NCI-H774 (cell line): Measurements from ENCODE around the gene ZNF772.
"Not testable (repeated sequence)": the region's sequence is repeated elsewhere in the genome, so short reads cannot be mapped to it uniquely, and the experiment has no call there.

ENCODE experiments used
- DNase-seq: peaks from one replicate; lab custom pipeline; 2025; lab: John Stamatoyannopoulos, UW

The ZNF772 gene

DNA sequence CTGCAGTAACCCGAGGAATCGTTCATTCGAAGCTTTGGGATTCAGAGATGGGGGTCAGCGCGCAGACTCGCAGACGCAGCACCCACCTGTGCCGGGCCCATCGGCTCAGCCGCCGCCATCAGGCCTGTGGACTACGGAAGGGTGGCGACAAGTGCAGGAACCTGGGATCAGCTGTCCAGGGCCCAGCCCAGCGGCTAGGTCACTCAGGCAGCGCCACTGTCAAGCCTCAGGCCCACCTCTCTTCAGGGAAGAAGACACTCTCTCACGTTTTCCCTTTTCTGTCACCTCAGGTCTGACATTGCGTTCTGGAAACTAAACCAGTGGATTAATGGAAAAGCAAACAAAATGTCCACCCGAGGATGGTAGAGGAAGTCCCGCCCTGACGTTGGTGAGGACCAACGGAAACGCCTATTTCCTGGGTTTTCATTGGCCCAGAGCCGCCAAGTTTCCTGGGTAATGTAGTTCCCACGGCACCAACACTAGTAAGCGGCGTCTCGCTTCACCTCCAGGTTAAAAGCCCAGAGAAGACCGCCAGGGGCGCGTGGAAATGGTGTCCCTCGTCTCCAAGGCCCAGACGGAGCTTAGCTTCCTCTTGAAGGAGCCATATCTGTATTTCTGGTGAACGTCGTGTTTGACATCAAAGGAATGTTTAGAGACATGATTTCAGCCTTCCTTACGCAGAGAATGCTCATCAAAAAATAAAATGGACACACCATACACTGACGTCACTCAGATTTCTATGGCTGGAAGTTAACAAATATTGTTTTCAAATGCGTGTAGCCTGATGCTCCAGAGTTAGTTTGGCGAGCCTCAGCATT lies at the start of gene ZNF772:
TSS of gene ZNF772 (minus strand) at position 376 of the 818 bp plus-strand sequence. CDS start at position 119, 257 bp downstream.
- DNase-seq = peak; percentile 91

DNA sequence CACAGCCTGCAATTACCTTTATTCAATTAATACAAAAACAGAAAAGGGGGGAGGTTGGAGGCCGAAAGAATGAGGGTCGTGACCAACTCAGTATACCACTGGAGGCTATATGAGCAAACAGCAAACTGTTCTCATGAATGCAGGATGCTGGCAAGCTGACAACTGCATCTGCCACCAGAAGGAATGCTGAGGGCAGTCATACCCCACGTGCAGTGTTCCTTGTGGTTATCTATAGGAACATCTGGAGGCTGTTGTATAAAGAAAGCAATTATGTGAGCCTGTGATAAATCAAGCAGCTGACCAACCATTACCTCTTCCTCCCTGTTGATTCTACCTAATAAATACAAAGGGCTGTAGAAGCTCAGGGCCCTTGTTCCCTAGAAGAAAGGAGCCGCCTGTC lies 40.7 kb upstream of the ZNF772 start:
- not testable (repeated sequence) for DNase-seq

DNA sequence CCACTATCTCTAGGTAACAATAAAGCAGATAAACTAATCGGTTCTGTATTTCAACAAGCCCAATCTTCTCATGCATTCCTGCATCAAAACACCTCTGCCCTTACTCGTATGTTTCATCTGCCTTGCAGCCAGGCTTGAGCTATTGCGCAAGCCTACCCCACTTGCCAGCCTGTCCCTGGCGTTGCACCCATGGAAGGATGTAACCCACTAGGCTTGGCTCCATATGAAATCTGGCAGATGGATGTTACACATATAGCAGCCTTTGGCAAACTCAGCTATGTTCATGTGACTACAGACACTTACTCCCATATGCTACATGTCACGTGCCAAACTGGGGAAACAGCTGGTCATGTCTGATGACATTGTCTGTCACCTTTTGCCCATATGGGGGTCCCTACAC lies 37.9 kb upstream of the ZNF772 start:
- no peak for DNase-seq

- DNase-seq = no peak
Observed at GRCh38 chr19:57512845-57513244, 35.5 kb upstream of the ZNF772 start.

DNA sequence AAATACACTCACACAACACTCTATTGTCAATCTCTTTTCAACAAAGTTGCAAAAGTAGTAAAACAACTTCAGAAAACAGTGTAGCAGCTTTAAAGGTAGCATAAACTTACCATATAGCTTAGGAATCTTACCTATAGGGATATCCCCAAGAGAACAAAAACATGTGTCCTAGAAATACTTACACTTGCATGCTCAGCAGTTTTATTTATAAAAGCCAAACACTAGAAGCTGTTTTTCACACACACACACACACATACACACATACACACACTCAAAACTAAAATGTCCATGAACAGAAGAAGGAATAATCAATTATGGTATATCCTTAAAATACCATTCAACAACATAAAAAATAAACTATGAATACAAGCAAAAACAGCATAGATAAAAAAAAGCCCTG lies 34.1 kb upstream of the ZNF772 start:
- no peak for DNase-seq

- no peak for DNase-seq
Observed at GRCh38 chr19:57506163-57506562, 28.8 kb upstream of the ZNF772 start.

- not testable (repeated sequence) for DNase-seq
Observed at GRCh38 chr19:57500400-57500799, 23.0 kb upstream of the ZNF772 start.

GRCh38 chr19:57499680-57500395 lies 22.5 kb upstream of the ZNF772 start, which contains the start of gene ZNF773:
TSS of gene ZNF773 (plus strand) at chr19:57499938. CDS start at chr19:57500081, 143 bp downstream.
- peak; percentile 83 for DNase-seq

- not testable (repeated sequence) for DNase-seq
Observed at GRCh38 chr19:57499332-57499679, 21.9 kb upstream of the ZNF772 start.

DNA sequence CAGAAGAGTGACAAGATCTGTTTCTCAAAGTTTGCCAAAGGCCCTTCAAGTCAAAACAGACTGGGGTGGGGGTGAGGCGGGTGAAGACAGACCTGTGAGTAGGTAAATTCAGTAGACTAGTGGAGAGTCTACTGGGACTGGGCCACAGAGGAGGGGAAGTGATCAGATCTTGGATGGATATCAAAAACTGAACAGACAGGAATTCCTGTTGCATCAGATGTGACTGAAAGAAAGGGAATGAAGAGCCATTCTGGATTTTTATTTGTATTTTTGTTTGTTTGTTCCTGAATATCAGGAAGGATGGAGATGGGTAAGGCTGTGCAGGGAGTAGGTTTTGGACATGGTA lies 10.9 kb upstream of the ZNF772 start:
- DNase-seq = not testable (repeated sequence)

DNA sequence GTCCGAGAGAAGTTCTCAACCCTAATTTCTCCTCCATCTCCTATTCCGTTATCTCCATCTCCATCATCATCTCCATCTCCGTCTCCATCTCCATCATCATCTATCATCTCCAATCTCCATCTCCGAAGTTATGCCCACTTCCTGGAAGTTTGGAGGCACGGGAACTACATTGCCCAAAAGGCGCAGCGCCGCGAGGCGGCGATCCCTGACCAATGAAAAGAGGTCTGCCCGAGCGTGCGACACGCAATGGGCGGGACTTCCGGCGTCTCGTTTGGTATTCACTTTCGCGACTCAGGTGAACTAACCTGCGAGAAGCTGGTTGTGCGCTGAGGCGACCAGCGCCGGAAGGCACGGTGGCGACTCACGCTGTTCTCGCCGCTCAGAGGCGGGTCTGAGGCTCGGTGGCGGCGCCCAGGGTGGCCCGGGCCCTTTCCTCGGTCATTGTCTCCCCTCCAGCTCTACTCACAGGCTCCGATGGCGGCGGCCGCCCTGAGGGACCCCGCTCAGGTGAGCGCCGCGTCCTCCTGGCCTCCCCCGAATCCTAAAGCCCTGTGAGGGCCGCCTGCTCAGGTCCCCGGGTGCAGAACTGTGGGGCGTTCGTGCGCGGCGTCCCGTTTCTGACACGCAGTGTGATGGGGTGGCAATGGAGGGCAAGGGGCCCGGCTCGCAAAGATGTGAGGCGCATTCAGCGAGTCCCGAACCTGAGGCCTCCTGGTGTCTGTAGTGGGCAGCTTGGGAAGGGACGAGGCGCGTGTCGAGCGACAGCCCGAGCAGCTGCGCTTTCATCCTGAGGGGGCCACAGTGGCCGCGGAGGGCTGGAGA lies 10.3 kb upstream of the ZNF772 start, which contains the start of gene ZNF419:
TSS of gene ZNF419 (plus strand) at position 274 of the 822 bp plus-strand sequence. CDS start at position 475, 201 bp downstream.
- DNase-seq = peak; percentile 93

DNA sequence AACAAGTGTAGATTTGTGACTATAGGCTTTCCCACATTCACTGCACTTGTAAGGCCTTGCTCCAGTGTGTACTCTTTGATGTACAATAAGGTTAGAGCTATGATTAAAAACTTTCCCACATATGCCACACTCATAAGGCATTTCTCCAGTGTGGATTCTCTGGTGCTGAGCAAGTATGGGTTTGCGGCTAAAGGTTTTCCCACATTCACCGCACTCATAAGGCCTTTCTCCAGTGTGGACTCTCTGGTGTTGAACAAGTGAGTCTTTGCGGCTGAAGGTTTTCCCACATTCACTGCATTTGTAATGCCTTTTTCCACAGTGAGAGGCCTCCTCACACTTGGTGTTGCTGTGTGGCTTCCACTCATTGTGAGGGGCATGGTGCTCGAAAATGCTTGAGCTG lies 3.7 kb downstream of the ZNF772 start:
- no peak for DNase-seq

GRCh38 chr19:57466489-57466888 lies 10.9 kb downstream of the ZNF772 start:
- no peak for DNase-seq

DNA sequence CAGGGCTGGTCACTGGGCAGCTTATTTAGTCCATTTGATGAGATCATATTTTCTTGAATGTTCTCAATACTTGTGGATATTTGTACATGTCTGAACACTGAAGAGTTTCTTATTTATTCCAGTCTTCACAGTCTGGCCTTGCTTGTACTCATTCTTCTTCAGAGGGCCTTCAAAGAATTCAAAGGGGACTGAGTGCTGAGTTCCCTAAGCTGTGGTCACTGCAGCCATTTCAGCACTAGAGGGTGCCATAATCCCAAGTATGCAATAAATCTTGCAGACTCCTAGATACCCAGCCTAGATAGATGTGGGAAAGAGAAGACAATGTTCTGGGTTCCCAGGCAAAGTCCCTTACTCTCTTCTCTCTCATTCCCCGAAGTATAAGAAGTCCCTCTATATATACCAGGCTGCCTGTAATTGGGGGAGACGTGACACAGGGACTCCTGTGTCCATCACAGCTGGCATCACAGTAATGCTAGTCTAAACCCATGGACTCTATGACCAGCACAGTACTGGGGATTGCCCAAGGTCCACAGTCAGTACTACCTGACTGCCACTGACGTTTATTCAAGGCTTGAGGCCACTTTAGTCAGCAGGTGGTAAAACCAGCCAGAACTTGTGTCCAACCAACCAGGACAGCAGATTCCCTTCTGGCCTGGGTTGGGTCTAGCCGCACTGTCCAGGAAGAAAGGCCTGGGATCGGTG lies 11.5 kb downstream of the ZNF772 start:
- DNase-seq = no peak

DNA sequence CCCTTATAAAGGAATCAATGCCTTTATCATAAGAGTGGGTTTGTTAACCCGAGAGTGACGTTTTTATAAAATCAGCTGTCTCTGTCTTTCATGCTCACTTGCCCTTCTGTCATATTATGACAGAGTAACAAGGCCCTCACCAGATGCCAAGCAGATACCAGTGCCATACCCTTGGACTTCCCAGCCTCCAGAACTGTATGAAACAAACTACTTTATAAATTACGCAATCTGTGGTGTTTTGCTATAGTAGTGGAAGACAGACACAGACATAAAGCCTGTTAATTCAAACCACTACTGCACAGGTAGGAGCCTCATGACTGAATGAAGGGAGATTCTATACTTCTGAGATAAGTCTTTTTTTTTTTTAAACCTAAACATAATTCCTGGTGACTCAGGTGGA lies 25.1 kb downstream of the ZNF772 start:
- no peak for DNase-seq

GRCh38 chr19:57443121-57443696 lies 34.2 kb downstream of the ZNF772 start:
- DNase-seq = no peak

DNA sequence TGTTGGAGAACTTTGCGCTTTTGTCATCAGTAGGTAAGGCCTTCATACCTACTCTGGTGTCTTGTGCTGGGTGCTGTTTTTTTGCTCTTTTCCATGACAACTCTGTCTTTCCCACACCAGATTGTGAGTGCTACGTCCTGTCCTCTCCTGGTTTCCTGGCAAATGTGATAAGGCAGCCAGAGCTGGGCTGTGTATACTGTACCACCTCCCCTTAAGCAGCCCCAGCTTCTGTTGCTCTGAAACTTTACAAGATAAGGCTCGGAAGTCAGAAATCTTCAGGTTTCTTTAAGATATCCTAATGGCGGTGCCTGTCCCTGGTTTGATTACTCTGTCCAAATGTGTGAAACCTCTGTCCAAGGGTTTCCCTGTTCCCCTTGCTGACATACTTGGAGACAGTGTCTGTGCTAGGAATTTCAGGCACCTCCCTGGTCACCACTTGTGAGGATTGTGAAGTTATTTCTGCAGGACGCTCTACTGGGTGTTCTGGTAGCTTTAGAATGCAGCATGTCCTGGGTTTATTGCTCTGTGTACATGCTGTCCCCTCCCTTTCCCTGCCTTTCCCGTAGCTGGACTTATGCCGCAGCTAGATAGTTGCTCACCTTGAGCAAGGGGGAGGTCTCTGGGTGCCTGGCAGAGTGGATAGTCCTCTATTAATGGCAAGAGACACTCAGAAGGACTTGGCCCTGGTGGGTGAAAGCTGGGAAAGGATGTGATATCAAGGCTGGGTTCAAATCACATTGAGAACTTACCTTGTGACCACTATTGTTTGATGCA lies 35.2 kb downstream of the ZNF772 start:
- no peak for DNase-seq

- no peak for DNase-seq
Observed at GRCh38 chr19:57438925-57439324, 38.4 kb downstream of the ZNF772 start.

DNA sequence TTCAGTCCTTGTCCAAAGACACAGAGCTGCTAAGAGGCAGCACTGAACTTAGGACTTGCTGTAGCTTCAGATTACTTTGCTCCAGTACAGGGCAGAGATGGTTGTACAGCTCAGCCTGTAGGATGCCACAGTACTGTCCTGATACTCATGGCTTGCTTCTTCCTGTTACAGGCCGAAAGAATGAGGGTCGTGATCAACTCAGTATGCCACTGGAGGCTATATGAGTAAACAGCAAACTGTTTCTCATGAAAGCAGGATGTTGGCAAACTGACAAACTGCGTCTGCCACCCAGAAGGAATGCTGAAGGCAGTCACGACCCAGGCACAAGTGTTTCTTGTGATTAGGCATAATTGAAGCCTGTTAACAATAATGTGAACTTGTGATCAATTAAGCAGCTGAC lies 39.4 kb downstream of the ZNF772 start:
- DNase-seq = no peak

- DNase-seq = no peak
Observed at GRCh38 chr19:57436417-57436816, 40.9 kb downstream of the ZNF772 start.
